Mammary epithelial cell (primary cell): Measurements from ENCODE around the gene ZNF619.

ENCODE experiments used
- CTCF ChIP-seq, 2 donors: IDR thresholded peaks in 1 of 2; conservative IDR thresholded peaks in 1 of 2; 2 replicates each; pipeline ENCODE4 v1.5.1; 2011 to 2012; ENCODE audit warnings: inconsistent platforms in 2 of 2, low read length in 2 of 2, mild to moderate bottlenecking in 2 of 2, control low read depth in 1 of 2, low read depth in 1 of 2; ENCODE audit not compliant: insufficient read depth in 1 of 2; ENCODE audit errors: extremely low read depth in 1 of 2
- EZH2 ChIP-seq: IDR thresholded peaks from 2 replicates; pipeline ENCODE4 v1.6.1; 2012; ENCODE audit warnings: low read length, inconsistent platforms, borderline replicate concordance

GRCh38 chr3:40437889-40438288, 39.0 kb upstream of the ZNF619 start:
- TF ChIP-seq CTCF (conservative IDR thresholded peaks at IDR 0.05 in 1 of 2, IDR thresholded peaks at IDR 0.05 in 1 of 2; ENCODE audit: extremely low read depth in 1 of 2, insufficient read depth in 1 of 2, low read depth in 1 of 2, low read length in 2 of 2) (no peak), EZH2 (no peak)
